HEK293 (cell line): ENCODE data around the gene FILIP1.

Experiments
- CTCF ChIA-PET: fragments of 350-600 bp; formaldehyde crosslinking; extraction: SDS; loops from one replicate; lab custom pipeline; 2021; ENCODE audit warnings: antibody characterized with exemption; lab: Yijun Ruan, JAX
- POLR2A ChIA-PET: fragments of 300-600 bp; formaldehyde crosslinking; extraction: SDS; loops from one replicate; lab custom pipeline; 2020; ENCODE audit warnings: antibody characterized with exemption, inconsistent platforms; lab: Yijun Ruan, JAX
- H3K27ac ChIP-seq: fragments of 200-500 bp; sonication (Bioruptor generic); 2 replicates; pipeline ENCODE4 v1.5.1; 2014; ENCODE audit warnings: low read depth, low read length, control low read depth, inconsistent platforms; ENCODE audit errors: extremely low read depth
- H3K36me3 ChIP-seq, 2 experiments: fragments of 200-500 bp in 1 of 2; sonication (Bioruptor generic) in 1 of 2; 1 replicate in 1 of 2; 2 replicates in 1 of 2; pipeline ENCODE4 v1.5.1; 2014 to 2017; ENCODE audit warnings: inconsistent platforms in 2 of 2, low read length in 2 of 2; ENCODE audit not compliant: control insufficient read depth in 2 of 2, insufficient read depth in 1 of 2
- H3K4me1 ChIP-seq: fragments of 200-500 bp; sonication (Bioruptor generic); 2 replicates; pipeline ENCODE4 v1.5.1; 2014; ENCODE audit warnings: mild to moderate bottlenecking, low read length, inconsistent platforms; ENCODE audit not compliant: control insufficient read depth, insufficient read depth
- H3K4me3 ChIP-seq: 2 replicates; pipeline ENCODE4 v1.5.1; 2011; ENCODE audit warnings: low read depth, mild to moderate bottlenecking, control low read depth, low read length, moderate library complexity
- H3K9me3 ChIP-seq: fragments of 200-500 bp; sonication (Bioruptor generic); 2 replicates; pipeline ENCODE4 v1.5.1; 2014; ENCODE audit warnings: low read depth, low read length, inconsistent platforms; ENCODE audit not compliant: control insufficient read depth, insufficient read depth
- REPIN1 ChIP-seq: fragments of 450-650 bp; formaldehyde crosslinking; IDR thresholded peaks from 2 replicates; pipeline ENCODE4 v1.5.1; 2017; ENCODE audit warnings: missing biosample characterization, missing genetic modification characterization, low read depth
- SCRT2 ChIP-seq: fragments of 450-650 bp; formaldehyde crosslinking; IDR thresholded peaks from 2 replicates; pipeline ENCODE4 v1.5.1; 2016; ENCODE audit warnings: missing biosample characterization, missing genetic modification characterization
- SP7 ChIP-seq: fragments of 450-650 bp; formaldehyde crosslinking; IDR thresholded peaks from 2 replicates; pipeline ENCODE4 v1.5.1; 2016; ENCODE audit warnings: missing biosample characterization, missing genetic modification characterization
- ZBTB17 ChIP-seq: fragments of 450-650 bp; formaldehyde crosslinking; IDR thresholded peaks from 2 replicates; pipeline ENCODE4 v1.5.1; 2016; ENCODE audit warnings: missing biosample characterization, missing genetic modification characterization
- ZBTB21 ChIP-seq: fragments of 450-650 bp; formaldehyde crosslinking; IDR thresholded peaks from 2 replicates; pipeline ENCODE4 v1.5.1; 2017; ENCODE audit warnings: missing biosample characterization, missing genetic modification characterization
- ZBTB48 ChIP-seq: fragments of 450-650 bp; formaldehyde crosslinking; IDR thresholded peaks from 2 replicates; pipeline ENCODE4 v1.5.1; 2016; ENCODE audit warnings: missing biosample characterization, missing genetic modification characterization
- ZNF140 ChIP-seq: fragments of 450-650 bp; formaldehyde crosslinking; IDR thresholded peaks from 2 replicates; pipeline ENCODE4 v1.5.1; 2016; ENCODE audit warnings: missing biosample characterization, missing genetic modification characterization
- ZNF239 ChIP-seq: fragments of 450-650 bp; formaldehyde crosslinking; IDR thresholded peaks from 2 replicates; pipeline ENCODE4 v1.5.1; 2016; ENCODE audit warnings: missing biosample characterization, missing genetic modification characterization
- ZNF302 ChIP-seq: fragments of 450-650 bp; formaldehyde crosslinking; IDR thresholded peaks from 2 replicates; pipeline ENCODE4 v1.5.1; 2016; ENCODE audit warnings: missing biosample characterization, missing genetic modification characterization, low read depth
- ZNF571 ChIP-seq: fragments of 450-650 bp; formaldehyde crosslinking; IDR thresholded peaks from 2 replicates; pipeline ENCODE4 v1.5.0; 2017; ENCODE audit warnings: missing biosample characterization, missing genetic modification characterization
- ZNF596 ChIP-seq: fragments of 450-650 bp; IDR thresholded peaks from 2 replicates; pipeline ENCODE4 v1.5.0; 2018; ENCODE audit warnings: missing biosample characterization, mild to moderate bottlenecking, missing genetic modification characterization, moderate library complexity
- ZNF621 ChIP-seq: fragments of 450-650 bp; formaldehyde crosslinking; IDR thresholded peaks from 2 replicates; pipeline ENCODE4 v1.5.1; 2017; ENCODE audit warnings: missing biosample characterization, missing genetic modification characterization
- ZNF629 ChIP-seq: fragments of 450-650 bp; formaldehyde crosslinking; IDR thresholded peaks from 2 replicates; pipeline ENCODE4 v1.5.1; 2017; ENCODE audit warnings: missing biosample characterization, missing genetic modification characterization
- ZNF670 ChIP-seq: fragments of 450-650 bp; formaldehyde crosslinking; IDR thresholded peaks from 2 replicates; pipeline ENCODE4 v1.5.1; 2016; ENCODE audit warnings: missing biosample characterization, missing genetic modification characterization, low read depth
- TF ChIP-seq, protein P1 (sequence below): fragments of 450-650 bp; formaldehyde crosslinking; conservative IDR thresholded peaks from 2 replicates; pipeline ENCODE4 v1.5.1; 2016; ENCODE audit warnings: low read depth, missing biosample characterization, missing genetic modification characterization
- TF ChIP-seq, protein P2 (sequence below): fragments of 450-650 bp; formaldehyde crosslinking; IDR thresholded peaks from 2 replicates; pipeline ENCODE4 v1.5.0; 2017; ENCODE audit warnings: missing biosample characterization, missing genetic modification characterization, borderline replicate concordance
- TF ChIP-seq, protein P3 (sequence below): fragments of 450-650 bp; formaldehyde crosslinking; IDR thresholded peaks from 2 replicates; pipeline ENCODE4 v1.5.1; 2016; ENCODE audit warnings: missing biosample characterization, missing genetic modification characterization
- TF ChIP-seq, protein P4 (sequence below): fragments of 450-650 bp; formaldehyde crosslinking; IDR thresholded peaks from 2 replicates; pipeline ENCODE4 v1.5.1; 2016; ENCODE audit warnings: missing biosample characterization, missing genetic modification characterization

Gene FILIP1

DNA sequence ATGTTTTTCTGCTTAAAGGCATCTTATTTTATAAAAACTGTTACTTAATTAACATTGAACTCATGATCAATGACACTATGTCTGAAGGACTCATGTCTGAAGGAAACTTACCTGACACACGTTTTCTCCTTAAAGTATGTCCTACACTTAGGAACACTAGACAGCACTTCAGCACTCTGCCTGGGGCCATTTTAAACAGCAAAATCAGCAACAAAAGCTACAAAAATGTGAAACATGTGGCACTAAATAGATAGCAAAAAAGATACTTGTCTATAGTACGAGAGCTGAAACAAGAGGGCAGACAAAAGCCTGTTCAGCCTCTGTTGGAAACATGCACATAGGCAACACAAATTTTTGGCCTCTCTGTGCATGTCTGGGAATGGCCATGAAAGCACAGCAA is 115.5 kb downstream of the FILIP1 start (continued):
- TF ChIP-seq, protein P1, sequence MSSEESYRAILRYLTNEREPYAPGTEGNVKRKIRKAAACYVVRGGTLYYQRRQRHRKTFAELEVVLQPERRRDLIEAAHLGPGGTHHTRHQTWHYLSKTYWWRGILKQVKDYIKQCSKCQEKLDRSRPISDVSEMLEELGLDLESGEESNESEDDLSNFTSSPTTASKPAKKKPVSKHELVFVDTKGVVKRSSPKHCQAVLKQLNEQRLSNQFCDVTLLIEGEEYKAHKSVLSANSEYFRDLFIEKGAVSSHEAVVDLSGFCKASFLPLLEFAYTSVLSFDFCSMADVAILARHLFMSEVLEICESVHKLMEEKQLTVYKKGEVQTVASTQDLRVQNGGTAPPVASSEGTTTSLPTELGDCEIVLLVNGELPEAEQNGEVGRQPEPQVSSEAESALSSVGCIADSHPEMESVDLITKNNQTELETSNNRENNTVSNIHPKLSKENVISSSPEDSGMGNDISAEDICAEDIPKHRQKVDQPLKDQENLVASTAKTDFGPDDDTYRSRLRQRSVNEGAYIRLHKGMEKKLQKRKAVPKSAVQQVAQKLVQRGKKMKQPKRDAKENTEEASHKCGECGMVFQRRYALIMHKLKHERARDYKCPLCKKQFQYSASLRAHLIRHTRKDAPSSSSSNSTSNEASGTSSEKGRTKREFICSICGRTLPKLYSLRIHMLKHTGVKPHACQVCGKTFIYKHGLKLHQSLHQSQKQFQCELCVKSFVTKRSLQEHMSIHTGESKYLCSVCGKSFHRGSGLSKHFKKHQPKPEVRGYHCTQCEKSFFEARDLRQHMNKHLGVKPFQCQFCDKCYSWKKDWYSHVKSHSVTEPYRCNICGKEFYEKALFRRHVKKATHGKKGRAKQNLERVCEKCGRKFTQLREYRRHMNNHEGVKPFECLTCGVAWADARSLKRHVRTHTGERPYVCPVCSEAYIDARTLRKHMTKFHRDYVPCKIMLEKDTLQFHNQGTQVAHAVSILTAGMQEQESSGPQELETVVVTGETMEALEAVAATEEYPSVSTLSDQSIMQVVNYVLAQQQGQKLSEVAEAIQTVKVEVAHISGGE (tag by site-specific recombination) = no peak
- TF ChIP-seq ZNF629 (tag by site-specific recombination) = no peak

DNA sequence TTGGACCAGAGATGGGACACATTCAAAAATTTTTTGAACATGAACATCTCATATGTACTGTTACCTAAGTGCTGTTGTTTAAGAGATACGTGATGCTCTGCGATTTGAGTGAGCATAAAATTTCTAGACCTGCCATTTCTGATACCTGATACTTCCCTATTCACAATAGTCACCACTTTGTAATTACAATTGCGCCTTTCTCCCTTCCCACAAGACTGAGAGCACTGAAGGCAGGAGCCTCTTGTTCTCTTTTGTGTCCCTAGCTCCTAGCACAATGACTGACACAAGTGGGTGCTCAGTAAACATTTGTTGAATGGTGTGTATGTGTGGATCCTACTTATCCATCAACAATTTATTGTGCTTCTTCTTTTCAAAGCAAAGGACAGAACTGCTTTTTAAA is 116.2 kb downstream of the FILIP1 start:
- H3K4me1 ChIP-seq = peaks cover 11% of the 10 kb centered on the region
- no peaks in the 10 kb centered on the region for H3K36me3 ChIP-seq
- POLR2A ChIA-PET = no interaction called here
- CTCF ChIA-PET = interaction anchor here (0.7 to 5.5 kb wide), 5 partner anchors 9 to 1029 kb away, joined by 3 to 31 read pairs (median 4); no protein-coding TSS in a partner anchor
- no peak overlapping the region for H3K4me3 ChIP-seq
- H3K9me3 ChIP-seq = no peaks in the 10 kb centered on the region
- H3K27ac ChIP-seq = no peak overlapping the region
- TF ChIP-seq ZNF302 (tag by site-specific recombination) (no peak), ZNF571 (no peak), ZBTB48 (no peak), REPIN1 (tag by site-specific recombination) (no peak), SP7 (0 out of 2 replicates have a peak, but pooled peaks have one; percentile 15)

DNA sequence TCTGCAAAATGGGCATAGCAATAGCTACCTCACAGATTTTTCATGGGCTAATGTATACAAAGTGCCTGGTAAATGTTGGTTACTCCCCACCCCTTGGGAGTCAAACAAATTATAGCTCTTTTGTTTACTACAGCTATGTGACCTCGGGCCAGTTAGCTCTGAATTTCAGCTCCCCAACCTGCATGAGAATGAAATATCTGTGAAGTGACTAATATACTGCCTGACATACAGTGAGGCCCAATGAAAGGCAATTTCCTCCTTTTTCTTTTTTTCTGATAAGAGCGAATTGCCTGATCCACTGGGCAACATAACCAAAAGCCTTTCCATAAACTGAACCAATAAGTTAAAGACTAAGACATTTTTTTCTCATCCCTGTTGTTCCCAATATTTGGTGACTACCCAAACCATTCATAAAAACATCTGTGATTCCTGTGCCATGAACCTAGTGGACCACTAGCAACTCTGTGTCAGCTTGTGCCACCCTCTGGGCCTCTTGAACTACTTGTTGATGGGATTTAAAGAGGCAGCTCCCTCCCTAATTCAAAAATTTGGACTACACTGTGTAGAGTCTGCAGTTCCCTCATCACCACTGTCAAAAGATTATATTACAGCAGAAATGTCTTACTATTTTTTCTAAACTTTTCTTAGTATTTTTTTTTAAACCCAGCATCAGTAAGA is 117.1 kb downstream of the FILIP1 start:
- no peaks in the 10 kb centered on the region for H3K36me3 ChIP-seq
- no peak overlapping the region for H3K4me3 ChIP-seq
- ChIA-PET POLR2A (interaction anchor here (0.9 kb wide), 2 partner anchors 133 to 148 kb away, joined by 3 to 6 read pairs; partner anchors contain the start of gene COX7A2), CTCF (interaction anchor here (0.7 to 1.9 kb wide), 13 partner anchors 9 to 1028 kb away, joined by 3 to 8 read pairs (median 4); partner anchors contain the start of gene TMEM30A)
- no peak overlapping the region for H3K27ac ChIP-seq
- H3K4me1 ChIP-seq = peaks cover 6% of the 10 kb centered on the region
- H3K9me3 ChIP-seq = no peaks in the 10 kb centered on the region
- TF ChIP-seq ZBTB17 (tag by site-specific recombination) (no peak), ZNF140 (no peak), ZNF596 (no peak), ZNF239 (tag by site-specific recombination) (no peak), ZNF621 (tag by site-specific recombination) (no peak), ZNF670 (no peak), ZBTB21 (tag by site-specific recombination) (no peak), ZBTB48 (no peak), SCRT2 (peak; percentile 82)
- TF ChIP-seq, protein P2, sequence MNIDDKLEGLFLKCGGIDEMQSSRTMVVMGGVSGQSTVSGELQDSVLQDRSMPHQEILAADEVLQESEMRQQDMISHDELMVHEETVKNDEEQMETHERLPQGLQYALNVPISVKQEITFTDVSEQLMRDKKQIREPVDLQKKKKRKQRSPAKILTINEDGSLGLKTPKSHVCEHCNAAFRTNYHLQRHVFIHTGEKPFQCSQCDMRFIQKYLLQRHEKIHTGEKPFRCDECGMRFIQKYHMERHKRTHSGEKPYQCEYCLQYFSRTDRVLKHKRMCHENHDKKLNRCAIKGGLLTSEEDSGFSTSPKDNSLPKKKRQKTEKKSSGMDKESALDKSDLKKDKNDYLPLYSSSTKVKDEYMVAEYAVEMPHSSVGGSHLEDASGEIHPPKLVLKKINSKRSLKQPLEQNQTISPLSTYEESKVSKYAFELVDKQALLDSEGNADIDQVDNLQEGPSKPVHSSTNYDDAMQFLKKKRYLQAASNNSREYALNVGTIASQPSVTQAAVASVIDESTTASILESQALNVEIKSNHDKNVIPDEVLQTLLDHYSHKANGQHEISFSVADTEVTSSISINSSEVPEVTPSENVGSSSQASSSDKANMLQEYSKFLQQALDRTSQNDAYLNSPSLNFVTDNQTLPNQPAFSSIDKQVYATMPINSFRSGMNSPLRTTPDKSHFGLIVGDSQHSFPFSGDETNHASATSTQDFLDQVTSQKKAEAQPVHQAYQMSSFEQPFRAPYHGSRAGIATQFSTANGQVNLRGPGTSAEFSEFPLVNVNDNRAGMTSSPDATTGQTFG = no peak
- TF ChIP-seq, protein P3, sequence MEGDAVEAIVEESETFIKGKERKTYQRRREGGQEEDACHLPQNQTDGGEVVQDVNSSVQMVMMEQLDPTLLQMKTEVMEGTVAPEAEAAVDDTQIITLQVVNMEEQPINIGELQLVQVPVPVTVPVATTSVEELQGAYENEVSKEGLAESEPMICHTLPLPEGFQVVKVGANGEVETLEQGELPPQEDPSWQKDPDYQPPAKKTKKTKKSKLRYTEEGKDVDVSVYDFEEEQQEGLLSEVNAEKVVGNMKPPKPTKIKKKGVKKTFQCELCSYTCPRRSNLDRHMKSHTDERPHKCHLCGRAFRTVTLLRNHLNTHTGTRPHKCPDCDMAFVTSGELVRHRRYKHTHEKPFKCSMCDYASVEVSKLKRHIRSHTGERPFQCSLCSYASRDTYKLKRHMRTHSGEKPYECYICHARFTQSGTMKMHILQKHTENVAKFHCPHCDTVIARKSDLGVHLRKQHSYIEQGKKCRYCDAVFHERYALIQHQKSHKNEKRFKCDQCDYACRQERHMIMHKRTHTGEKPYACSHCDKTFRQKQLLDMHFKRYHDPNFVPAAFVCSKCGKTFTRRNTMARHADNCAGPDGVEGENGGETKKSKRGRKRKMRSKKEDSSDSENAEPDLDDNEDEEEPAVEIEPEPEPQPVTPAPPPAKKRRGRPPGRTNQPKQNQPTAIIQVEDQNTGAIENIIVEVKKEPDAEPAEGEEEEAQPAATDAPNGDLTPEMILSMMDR (tag by site-specific recombination) = no peak
- TF ChIP-seq, protein P4, sequence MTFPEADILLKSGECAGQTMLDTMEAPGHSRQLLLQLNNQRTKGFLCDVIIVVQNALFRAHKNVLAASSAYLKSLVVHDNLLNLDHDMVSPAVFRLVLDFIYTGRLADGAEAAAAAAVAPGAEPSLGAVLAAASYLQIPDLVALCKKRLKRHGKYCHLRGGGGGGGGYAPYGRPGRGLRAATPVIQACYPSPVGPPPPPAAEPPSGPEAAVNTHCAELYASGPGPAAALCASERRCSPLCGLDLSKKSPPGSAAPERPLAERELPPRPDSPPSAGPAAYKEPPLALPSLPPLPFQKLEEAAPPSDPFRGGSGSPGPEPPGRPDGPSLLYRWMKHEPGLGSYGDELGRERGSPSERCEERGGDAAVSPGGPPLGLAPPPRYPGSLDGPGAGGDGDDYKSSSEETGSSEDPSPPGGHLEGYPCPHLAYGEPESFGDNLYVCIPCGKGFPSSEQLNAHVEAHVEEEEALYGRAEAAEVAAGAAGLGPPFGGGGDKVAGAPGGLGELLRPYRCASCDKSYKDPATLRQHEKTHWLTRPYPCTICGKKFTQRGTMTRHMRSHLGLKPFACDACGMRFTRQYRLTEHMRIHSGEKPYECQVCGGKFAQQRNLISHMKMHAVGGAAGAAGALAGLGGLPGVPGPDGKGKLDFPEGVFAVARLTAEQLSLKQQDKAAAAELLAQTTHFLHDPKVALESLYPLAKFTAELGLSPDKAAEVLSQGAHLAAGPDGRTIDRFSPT (tag by site-specific recombination) = no peak
